Measurements from ENCODE around the gene STRA6. TPM values are rescaled to one million over a fixed set of nuclear protein-coding genes. Genes with fewer than 3 reads are reported as not detected.

STRA6 gene
- total and polyA plus RNA-seq, 2 donors (not counting 1 experiment from before 2014, with no cell fraction given), result not detected

GRCh38 chr15:74207652-74208440, 5.3 kb upstream of the STRA6 start:
- Mint-ChIP-seq H3K4me3 (no peak overlapping the region), H3K4me1 (no peaks in the 10 kb centered on the region), H3K27me3 (peaks cover 39% of the 10 kb centered on the region), H3K9me3 (ENCODE audit: insufficient read depth) (peaks cover 2% of the 10 kb centered on the region), H3K27ac (no peak overlapping the region)
- TF ChIP-seq CTCF (IDR thresholded peaks at IDR 0.05), result no peak
- no peak for TF ChIP-seq EZH2 (IDR thresholded peaks at IDR 0.05; ENCODE audit: borderline replicate concordance, insufficient read depth, low read depth, low read length, poor library complexity, severe bottlenecking)
- H3K4me1 ChIP-seq (ENCODE audit: control insufficient read depth in 2 of 2, insufficient read depth in 2 of 2, low read length in 2 of 2), result no peaks in the 10 kb centered on the region
- CTCF ChIA-PET, result no interaction called here
- intact Hi-C loops (cut with micrococcal nuclease), result no loop called here
- no peak overlapping the region for H3K4me3 ChIP-seq (ENCODE audit: control extremely low read depth in 1 of 5, extremely low read depth in 1 of 5, insufficient read depth in 1 of 5, low read depth in 2 of 5, low read length in 4 of 5)
- H3K27me3 ChIP-seq (replicated peaks in 1 of 4; ENCODE audit: control extremely low read depth in 1 of 4, control insufficient read depth in 3 of 4, insufficient read depth in 4 of 4, low read length in 3 of 4), result peaks cover 0 to 4% (median 0%) of the 10 kb centered on the region in 4 experiments
- no peak overlapping the region for H3K27ac ChIP-seq (ENCODE audit: low read length in 2 of 2)
- H2AFZ ChIP-seq (ENCODE audit: insufficient read depth, low read depth, low read length, poor library complexity, severe bottlenecking), result no peak overlapping the region
- 82% methylated on average over 16 of the region's 16 CpGs for WGBS (ENCODE audit: insufficient coverage)
- no peak overlapping the region for H3K4me2 ChIP-seq (replicated peaks; ENCODE audit: low read depth, low read length, poor library complexity, severe bottlenecking)
- peaks cover 0 to 2% (median 0%) of the 10 kb centered on the region in 3 donors for H3K9me3 ChIP-seq (ENCODE audit: control extremely low read depth in 1 of 3, control insufficient read depth in 2 of 3, insufficient read depth in 1 of 3, low read length in 2 of 3)
- no peaks in the 10 kb centered on the region for H3K79me2 ChIP-seq (ENCODE audit: control insufficient read depth, insufficient read depth, low read length)
- POLR2A ChIA-PET, result no interaction called here
- no peaks in the 10 kb centered on the region for H4K20me1 ChIP-seq (ENCODE audit: control insufficient read depth, insufficient read depth, low read length, poor library complexity, severe bottlenecking)
- DNase-seq (no peak), ATAC-seq (ENCODE audit: low read depth) (no peak)
- no peaks in the 10 kb centered on the region for H3K36me3 ChIP-seq (replicated peaks in 1 of 2; ENCODE audit: control extremely low read depth in 1 of 2, control insufficient read depth in 1 of 2, extremely low read depth in 1 of 2, insufficient read depth in 2 of 2, low read length in 1 of 2)
- H3K9ac ChIP-seq (ENCODE audit: low read length), result no peak overlapping the region

GRCh38 chr15:74206801-74207281, 4.3 kb upstream of the STRA6 start:
- Histone ChIP-seq H3K4me1 (ENCODE audit: control insufficient read depth in 2 of 2, insufficient read depth in 2 of 2, low read length in 2 of 2) (no peaks in the 10 kb centered on the region), H4K20me1 (ENCODE audit: control insufficient read depth, insufficient read depth, low read length, poor library complexity, severe bottlenecking) (no peaks in the 10 kb centered on the region), H3K27me3 (replicated peaks in 1 of 4; ENCODE audit: control extremely low read depth in 1 of 4, control insufficient read depth in 3 of 4, insufficient read depth in 4 of 4, low read length in 3 of 4) (peaks cover 0 to 4% (median 0%) of the 10 kb centered on the region in 4 experiments), H2AFZ (ENCODE audit: insufficient read depth, low read depth, low read length, poor library complexity, severe bottlenecking) (no peak overlapping the region), H3K36me3 (replicated peaks in 1 of 2; ENCODE audit: control extremely low read depth in 1 of 2, control insufficient read depth in 1 of 2, extremely low read depth in 1 of 2, insufficient read depth in 2 of 2, low read length in 1 of 2) (no peaks in the 10 kb centered on the region), H3K4me2 (replicated peaks; ENCODE audit: low read depth, low read length, poor library complexity, severe bottlenecking) (no peak overlapping the region), H3K9me3 (ENCODE audit: control extremely low read depth in 1 of 3, control insufficient read depth in 2 of 3, insufficient read depth in 1 of 3, low read length in 2 of 3) (peaks cover 0 to 2% (median 0%) of the 10 kb centered on the region in 3 donors), H3K79me2 (ENCODE audit: control insufficient read depth, insufficient read depth, low read length) (no peaks in the 10 kb centered on the region), H3K9ac (ENCODE audit: low read length) (no peak overlapping the region), H3K4me3 (ENCODE audit: control extremely low read depth in 1 of 5, extremely low read depth in 1 of 5, insufficient read depth in 1 of 5, low read depth in 2 of 5, low read length in 4 of 5) (no peak overlapping the region), H3K27ac (ENCODE audit: low read length in 2 of 2) (no peak overlapping the region)
- Mint-ChIP-seq H3K27me3 (peaks cover 39% of the 10 kb centered on the region), H3K4me1 (no peaks in the 10 kb centered on the region), H3K27ac (no peak overlapping the region), H3K9me3 (ENCODE audit: insufficient read depth) (peaks cover 2% of the 10 kb centered on the region), H3K4me3 (no peak overlapping the region)
- POLR2A ChIA-PET, result no interaction called here
- DNase-seq (no peak), ATAC-seq (ENCODE audit: low read depth) (no peak)
- intact Hi-C loops (cut with micrococcal nuclease), result no loop called here
- TF ChIP-seq CTCF (IDR thresholded peaks at IDR 0.05), result no peak
- CTCF ChIA-PET, result no interaction called here
- 78% methylated on average over 6 of the region's 6 CpGs for WGBS (ENCODE audit: insufficient coverage)
